Measurements from ENCODE around the gene KCNQ1.
"Not testable (repeated sequence)": the region's sequence is repeated elsewhere in the genome, so short reads cannot be mapped to it uniquely, and the experiment has no call there.

KCNQ1 gene

GRCh38 chr11:2489083-2489482 lies 44.3 kb downstream of the KCNQ1 start:
- FAIRE-seq, result no peak
- DNase-seq (ENCODE audit: insufficient read length, low spot score), result no peak
- TF ChIP-seq POLR2AphosphoS5 (IDR thresholded peaks at IDR 0.05; ENCODE audit: low read depth, low read length), result no peak
- no peak for TF ChIP-seq POLR2A (IDR thresholded peaks at IDR 0.05; ENCODE audit: low read depth, low read length)
- no peak for TF ChIP-seq SPI1 (IDR thresholded peaks at IDR 0.05; ENCODE audit: low read depth, low read length)
- TF ChIP-seq TAF1 (IDR thresholded peaks at IDR 0.05; ENCODE audit: low read depth, low read length), result no peak
- TF ChIP-seq PAX5 (IDR thresholded peaks at IDR 0.05; ENCODE audit: insufficient read depth, low read length, severe bottlenecking), result no peak
- no peak for TF ChIP-seq POU2F2 (IDR thresholded peaks at IDR 0.05; ENCODE audit: low read depth, low read length)

- DNase-seq (ENCODE audit: insufficient read length, low spot score); FAIRE-seq: not testable (repeated sequence)
These were observed 53.1 kb downstream of the KCNQ1 start for GRCh38 chr11:2497951-2498350.

GRCh38 chr11:2498750-2499149 lies 53.9 kb downstream of the KCNQ1 start:
- DNase-seq (ENCODE audit: insufficient read length, low spot score), result no peak
- no peak for FAIRE-seq
- TF ChIP-seq TAF1 (IDR thresholded peaks at IDR 0.05; ENCODE audit: low read depth, low read length), result no peak
- TF ChIP-seq POU2F2 (IDR thresholded peaks at IDR 0.05; ENCODE audit: low read depth, low read length), result no peak
- TF ChIP-seq POLR2A (IDR thresholded peaks at IDR 0.05; ENCODE audit: low read depth, low read length), result no peak
- TF ChIP-seq PAX5 (IDR thresholded peaks at IDR 0.05; ENCODE audit: insufficient read depth, low read length, severe bottlenecking), result no peak
- no peak for TF ChIP-seq POLR2AphosphoS5 (IDR thresholded peaks at IDR 0.05; ENCODE audit: low read depth, low read length)
- no peak for TF ChIP-seq SPI1 (IDR thresholded peaks at IDR 0.05; ENCODE audit: low read depth, low read length)

GRCh38 chr11:2507212-2507901 lies 62.5 kb downstream of the KCNQ1 start:
- FAIRE-seq (no peak), DNase-seq (ENCODE audit: insufficient read length, low spot score) (no peak)
- TF ChIP-seq POLR2A (IDR thresholded peaks at IDR 0.05; ENCODE audit: low read depth, low read length) (no peak), POU2F2 (IDR thresholded peaks at IDR 0.05; ENCODE audit: low read depth, low read length) (no peak), PAX5 (IDR thresholded peaks at IDR 0.05; ENCODE audit: insufficient read depth, low read length, severe bottlenecking) (no peak), SPI1 (IDR thresholded peaks at IDR 0.05; ENCODE audit: low read depth, low read length) (no peak), POLR2AphosphoS5 (IDR thresholded peaks at IDR 0.05; ENCODE audit: low read depth, low read length) (no peak), TAF1 (IDR thresholded peaks at IDR 0.05; ENCODE audit: low read depth, low read length) (no peak)

- no peak for FAIRE-seq
- no peak for DNase-seq (ENCODE audit: insufficient read length, low spot score)
- TF ChIP-seq POU2F2 (IDR thresholded peaks at IDR 0.05; ENCODE audit: low read depth, low read length) (no peak), POLR2A (IDR thresholded peaks at IDR 0.05; ENCODE audit: low read depth, low read length) (no peak), PAX5 (IDR thresholded peaks at IDR 0.05; ENCODE audit: insufficient read depth, low read length, severe bottlenecking) (no peak), POLR2AphosphoS5 (IDR thresholded peaks at IDR 0.05; ENCODE audit: low read depth, low read length) (no peak), SPI1 (IDR thresholded peaks at IDR 0.05; ENCODE audit: low read depth, low read length) (no peak), TAF1 (IDR thresholded peaks at IDR 0.05; ENCODE audit: low read depth, low read length) (no peak)
These were observed 63.3 kb downstream of the KCNQ1 start for GRCh38 chr11:2507945-2508749.

- DNase-seq (ENCODE audit: insufficient read length, low spot score), result no peak
- no peak for TF ChIP-seq POU2F2 (IDR thresholded peaks at IDR 0.05; ENCODE audit: low read depth, low read length)
- no peak for TF ChIP-seq POLR2A (IDR thresholded peaks at IDR 0.05; ENCODE audit: low read depth, low read length)
- no peak for TF ChIP-seq POLR2AphosphoS5 (IDR thresholded peaks at IDR 0.05; ENCODE audit: low read depth, low read length)
- TF ChIP-seq TAF1 (IDR thresholded peaks at IDR 0.05; ENCODE audit: low read depth, low read length), result no peak
- no peak for TF ChIP-seq SPI1 (IDR thresholded peaks at IDR 0.05; ENCODE audit: low read depth, low read length)
- TF ChIP-seq PAX5 (IDR thresholded peaks at IDR 0.05; ENCODE audit: insufficient read depth, low read length, severe bottlenecking), result no peak
- no peak for FAIRE-seq
These were observed 64.0 kb downstream of the KCNQ1 start for GRCh38 chr11:2508793-2509192.

GRCh38 chr11:2509481-2510001 lies 64.7 kb downstream of the KCNQ1 start:
- DNase-seq (ENCODE audit: insufficient read length, low spot score) (no peak), FAIRE-seq (no peak)
- TF ChIP-seq TAF1 (IDR thresholded peaks at IDR 0.05; ENCODE audit: low read depth, low read length) (no peak), POLR2AphosphoS5 (IDR thresholded peaks at IDR 0.05; ENCODE audit: low read depth, low read length) (no peak), POLR2A (IDR thresholded peaks at IDR 0.05; ENCODE audit: low read depth, low read length) (no peak), PAX5 (IDR thresholded peaks at IDR 0.05; ENCODE audit: insufficient read depth, low read length, severe bottlenecking) (no peak), SPI1 (IDR thresholded peaks at IDR 0.05; ENCODE audit: low read depth, low read length) (no peak), POU2F2 (IDR thresholded peaks at IDR 0.05; ENCODE audit: low read depth, low read length) (no peak)

- TF ChIP-seq PAX5 (IDR thresholded peaks at IDR 0.05; ENCODE audit: insufficient read depth, low read length, severe bottlenecking) (no peak), POLR2AphosphoS5 (IDR thresholded peaks at IDR 0.05; ENCODE audit: low read depth, low read length) (no peak), POU2F2 (IDR thresholded peaks at IDR 0.05; ENCODE audit: low read depth, low read length) (no peak), SPI1 (IDR thresholded peaks at IDR 0.05; ENCODE audit: low read depth, low read length) (no peak), TAF1 (IDR thresholded peaks at IDR 0.05; ENCODE audit: low read depth, low read length) (no peak), POLR2A (IDR thresholded peaks at IDR 0.05; ENCODE audit: low read depth, low read length) (no peak)
- peak; percentile 16 for DNase-seq (ENCODE audit: insufficient read length, low spot score)
- FAIRE-seq, result no peak
These were observed 66.0 kb downstream of the KCNQ1 start for GRCh38 chr11:2510626-2511402.

Measured in GM12891 (cell line).